DMS114 treated with DMSO at 0.1 percent for 48 hours (cell line): ENCODE data around the gene OR56B4.
"Not testable (repeated sequence)": the region's sequence is repeated elsewhere in the genome, so short reads cannot be mapped to it uniquely, and the experiment has no call there.

ENCODE experiments used
- DNase-seq: peaks from one replicate; lab custom pipeline; 2025; ENCODE audit not compliant: unreplicated experiment; lab: John Stamatoyannopoulos, UW

Gene OR56B4

GRCh38 chr11:6143737-6144136 lies 36.3 kb downstream of the OR56B4 start:
- DNase-seq: not testable (repeated sequence)

- no peak for DNase-seq
Measured at GRCh38 chr11:6151117-6151516, 43.6 kb downstream of the OR56B4 start.

GRCh38 chr11:6152126-6152525 lies 44.6 kb downstream of the OR56B4 start:
- DNase-seq: no peak

GRCh38 chr11:6156628-6157359 lies 49.3 kb downstream of the OR56B4 start:
- DNase-seq: no peak
